DMS79 (cell line): Measurements from ENCODE around the gene CCRL2.

Experiments
- DNase-seq: peaks from one replicate; lab custom pipeline; 2025; lab: John Stamatoyannopoulos, UW

CCRL2 gene, protein sequence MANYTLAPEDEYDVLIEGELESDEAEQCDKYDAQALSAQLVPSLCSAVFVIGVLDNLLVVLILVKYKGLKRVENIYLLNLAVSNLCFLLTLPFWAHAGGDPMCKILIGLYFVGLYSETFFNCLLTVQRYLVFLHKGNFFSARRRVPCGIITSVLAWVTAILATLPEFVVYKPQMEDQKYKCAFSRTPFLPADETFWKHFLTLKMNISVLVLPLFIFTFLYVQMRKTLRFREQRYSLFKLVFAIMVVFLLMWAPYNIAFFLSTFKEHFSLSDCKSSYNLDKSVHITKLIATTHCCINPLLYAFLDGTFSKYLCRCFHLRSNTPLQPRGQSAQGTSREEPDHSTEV

DNA sequence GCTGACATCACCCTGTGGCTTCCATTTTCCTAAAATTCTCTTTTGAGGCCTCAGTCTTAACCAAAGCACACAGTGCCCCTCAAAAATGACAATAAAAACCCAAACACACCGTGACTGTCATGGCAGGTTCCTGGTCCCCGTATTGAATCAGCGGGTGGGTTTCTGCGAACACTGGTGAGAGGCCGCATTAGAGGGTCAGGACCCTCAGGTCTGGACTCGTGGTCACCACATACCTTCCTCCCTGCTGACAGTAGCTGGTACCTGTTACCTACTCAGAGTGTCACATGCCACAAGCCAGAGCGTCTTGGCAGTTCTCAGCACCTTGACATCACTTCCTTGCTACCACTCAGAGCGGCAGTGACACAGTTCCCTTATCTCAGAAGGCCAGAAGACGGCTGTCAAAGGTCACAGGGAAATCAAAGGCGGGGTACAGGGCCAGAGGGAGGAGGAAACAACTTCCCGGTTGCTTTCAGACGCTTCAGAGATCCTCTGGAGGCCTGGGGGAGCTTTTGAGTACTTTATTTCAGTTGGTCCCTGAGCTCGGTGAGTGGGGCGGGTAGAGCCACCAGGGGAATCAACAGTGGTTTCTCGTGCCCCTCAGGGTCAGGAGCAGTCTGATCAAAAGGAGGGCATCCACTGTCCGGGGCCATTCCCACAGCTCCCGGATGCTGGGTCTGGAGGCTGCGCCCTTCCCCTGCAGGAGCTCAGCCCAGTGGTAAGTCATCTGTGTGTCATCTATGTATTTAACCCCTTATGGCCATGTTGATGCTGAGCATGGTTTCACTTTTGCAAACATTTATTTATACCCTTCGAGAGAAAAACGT is at the start of gene CCRL2, which contains the start of gene CCR5AS:
TSS of gene CCRL2 (plus strand) at position 472 of the 824 bp plus-strand sequence. CDS start 821 bp downstream, outside the sequence.
TSS of gene CCR5AS (minus strand) at position 279 of the 824 bp plus-strand sequence.
- DNase-seq: no peak

DNA sequence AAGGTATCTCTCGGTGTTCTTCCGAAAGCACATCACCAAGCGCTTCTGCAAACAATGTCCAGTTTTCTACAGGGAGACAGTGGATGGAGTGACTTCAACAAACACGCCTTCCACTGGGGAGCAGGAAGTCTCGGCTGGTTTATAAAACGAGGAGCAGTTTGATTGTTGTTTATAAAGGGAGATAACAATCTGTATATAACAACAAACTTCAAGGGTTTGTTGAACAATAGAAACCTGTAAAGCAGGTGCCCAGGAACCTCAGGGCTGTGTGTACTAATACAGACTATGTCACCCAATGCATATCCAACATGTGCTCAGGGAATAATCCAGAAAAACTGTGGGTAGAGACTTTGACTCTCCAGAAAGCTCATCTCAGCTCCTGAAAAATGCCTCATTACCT is 48.6 kb upstream of the CCRL2 start:
- DNase-seq: no peak

DNA sequence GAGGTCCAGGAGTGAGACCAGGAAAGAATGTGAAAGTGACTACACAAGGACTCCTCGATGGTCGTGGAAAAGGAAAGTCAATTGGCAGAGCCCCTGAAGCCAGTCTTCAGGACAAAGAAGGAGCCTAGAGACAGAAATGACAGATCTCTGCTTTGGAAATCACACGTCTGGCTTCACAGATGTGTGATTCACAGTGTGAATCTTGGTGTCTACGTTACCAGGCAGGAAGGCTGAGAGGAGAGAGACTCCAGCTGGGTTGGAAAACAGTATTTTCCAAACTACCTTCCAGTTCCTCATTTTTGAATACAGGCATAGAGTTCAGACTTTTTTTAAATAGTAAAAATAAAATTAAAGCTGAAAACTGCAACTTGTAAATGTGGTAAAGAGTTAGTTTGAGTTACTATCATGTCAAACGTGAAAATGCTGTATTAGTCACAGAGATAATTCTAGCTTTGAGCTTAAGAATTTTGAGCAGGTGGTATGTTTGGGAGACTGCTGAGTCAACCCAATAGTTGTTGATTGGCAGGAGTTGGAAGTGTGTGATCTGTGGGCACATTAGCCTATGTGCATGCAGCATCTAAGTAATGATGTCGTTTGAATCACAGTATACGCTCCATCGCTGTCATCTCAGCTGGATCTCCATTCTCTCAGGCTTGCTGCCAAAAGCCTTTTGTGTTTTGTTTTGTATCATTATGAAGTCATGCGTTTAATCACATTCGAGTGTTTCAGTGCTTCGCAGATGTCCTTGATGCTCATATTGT is 47.1 kb upstream of the CCRL2 start:
- no peak for DNase-seq

DNA sequence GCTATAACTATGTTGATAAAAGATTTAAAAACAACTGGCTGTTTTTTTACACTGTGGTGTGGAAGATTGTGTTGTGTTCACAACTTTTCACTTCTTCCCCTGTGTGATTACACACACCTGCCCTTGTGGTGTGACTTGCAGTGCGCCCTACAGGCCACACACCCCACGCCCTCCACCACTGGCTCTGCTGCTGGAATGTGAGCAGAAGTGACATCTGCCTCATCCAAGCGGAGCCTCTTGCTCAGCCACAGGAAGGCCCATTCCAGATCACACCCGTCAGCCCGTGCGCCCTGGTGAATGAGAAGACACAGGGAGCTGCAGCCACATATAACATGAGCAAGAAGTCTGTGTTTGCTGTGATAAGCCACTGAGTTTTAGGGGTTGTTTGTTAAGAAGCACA is 46.2 kb upstream of the CCRL2 start:
- no peak for DNase-seq

DNA sequence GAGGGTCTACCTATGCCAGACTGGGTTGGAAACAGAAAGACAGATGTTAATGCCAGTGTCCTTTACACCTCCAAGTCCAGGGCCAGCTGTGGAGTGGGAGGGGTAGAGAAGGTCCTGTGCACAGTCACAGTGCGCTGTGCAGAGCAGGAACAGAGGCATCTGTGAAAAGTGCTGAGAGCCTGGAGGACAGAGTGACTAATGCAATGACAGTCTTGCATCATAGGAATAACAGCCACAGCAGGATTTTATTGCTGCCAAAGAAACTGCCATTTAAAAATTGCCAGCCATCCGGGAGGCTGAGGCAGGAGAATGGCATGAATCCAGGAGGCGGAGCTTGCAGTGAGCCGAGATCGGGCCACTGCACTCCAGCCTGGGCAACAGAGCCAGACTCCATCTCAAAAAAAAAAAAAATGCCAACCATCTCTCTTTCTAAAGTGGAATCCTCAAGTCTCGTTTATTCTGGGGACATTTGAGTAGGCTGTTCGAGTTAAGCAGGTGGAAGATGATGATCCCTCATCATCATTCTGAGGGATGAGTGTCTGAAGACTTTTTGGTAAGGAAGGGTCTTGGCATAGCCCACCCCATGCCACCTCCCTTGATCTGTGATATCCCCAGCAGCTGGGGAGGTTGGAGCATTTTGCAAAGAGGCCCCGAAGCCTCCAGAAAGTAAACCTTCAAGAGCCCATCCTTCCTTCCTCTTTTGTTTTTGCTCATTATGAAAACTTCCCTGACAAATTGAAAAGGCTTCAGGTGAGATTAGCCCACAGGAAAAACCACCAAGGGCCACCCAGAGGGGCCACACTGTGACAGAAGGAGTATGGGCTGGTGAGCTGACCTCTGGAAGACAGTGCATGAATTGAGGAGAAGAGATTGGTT is 45.4 kb upstream of the CCRL2 start:
- no peak for DNase-seq

DNA sequence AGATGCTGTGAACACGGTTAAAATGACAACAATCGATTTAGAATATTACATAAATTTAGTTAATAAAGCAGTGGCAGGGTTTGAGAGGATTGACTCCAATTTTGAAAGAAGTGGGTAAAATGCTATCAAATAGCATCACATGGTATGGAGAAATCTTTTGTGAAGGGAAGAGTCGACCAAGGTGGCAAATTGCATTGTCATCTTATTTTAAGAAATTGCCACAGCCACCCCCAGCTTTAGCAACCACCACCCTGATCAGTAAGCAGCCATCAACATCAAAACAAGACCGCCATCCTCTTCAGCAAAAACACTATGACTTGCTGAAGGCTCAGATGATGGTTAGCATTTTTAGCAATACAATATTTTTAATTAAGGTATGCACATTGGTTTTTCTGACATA is 42.0 kb upstream of the CCRL2 start:
- DNase-seq: no peak

DNA sequence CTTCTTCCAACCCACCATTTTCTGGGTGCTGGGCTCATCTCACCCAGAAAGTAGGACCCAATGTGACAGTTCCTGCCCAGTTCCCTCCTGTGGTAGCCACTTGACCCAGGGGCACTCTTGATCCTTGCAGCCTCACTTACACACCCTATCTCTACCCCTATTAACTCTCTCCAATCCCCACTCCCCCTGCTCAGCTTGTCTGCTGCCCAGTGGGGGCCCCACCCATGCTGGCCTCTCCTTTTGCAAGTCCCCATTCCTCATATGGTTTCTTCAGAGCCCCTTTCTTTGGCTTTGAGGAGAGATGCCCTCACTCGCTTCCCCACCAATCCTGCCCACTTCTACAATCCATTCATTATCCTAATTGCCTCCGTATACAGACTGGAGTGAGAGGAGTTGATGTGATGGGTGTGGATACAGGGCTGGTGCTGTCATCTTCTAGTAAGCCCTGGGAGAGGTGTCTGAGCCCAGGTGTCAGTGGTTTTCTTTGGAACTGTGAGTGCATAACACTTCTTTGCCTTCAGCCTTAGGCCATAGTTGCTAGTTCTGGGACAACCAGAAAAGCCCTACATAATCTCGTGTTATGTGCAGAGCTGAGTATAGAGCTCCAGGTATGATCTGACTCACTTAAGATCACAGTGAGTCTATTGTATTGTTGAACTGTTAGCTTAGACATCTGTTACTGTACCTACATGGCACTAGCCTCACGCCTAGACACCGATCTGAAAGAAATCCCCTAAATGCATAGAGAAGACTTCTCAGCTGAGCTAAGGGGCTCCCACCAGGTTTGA is 41.1 kb upstream of the CCRL2 start:
- no peak for DNase-seq

DNA sequence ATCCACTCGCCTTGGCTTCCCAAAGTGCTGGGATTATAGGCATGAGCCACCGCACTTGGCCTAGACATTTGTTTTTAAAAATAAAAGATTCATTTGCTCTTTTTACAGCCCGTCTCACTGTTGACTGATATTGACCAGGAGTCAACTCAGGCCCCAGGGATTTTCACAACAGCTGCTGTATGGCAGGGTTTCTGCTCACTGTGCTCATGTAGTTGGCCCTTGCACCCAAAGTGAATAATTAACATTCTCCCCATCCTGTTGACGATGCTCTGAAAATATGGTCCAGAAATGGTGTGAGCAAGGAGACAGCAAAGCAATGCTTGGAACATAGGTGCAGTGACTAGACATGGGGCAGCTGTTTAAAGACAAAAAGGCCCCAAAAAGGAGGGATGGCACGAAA is 39.2 kb upstream of the CCRL2 start:
- no peak for DNase-seq

DNA sequence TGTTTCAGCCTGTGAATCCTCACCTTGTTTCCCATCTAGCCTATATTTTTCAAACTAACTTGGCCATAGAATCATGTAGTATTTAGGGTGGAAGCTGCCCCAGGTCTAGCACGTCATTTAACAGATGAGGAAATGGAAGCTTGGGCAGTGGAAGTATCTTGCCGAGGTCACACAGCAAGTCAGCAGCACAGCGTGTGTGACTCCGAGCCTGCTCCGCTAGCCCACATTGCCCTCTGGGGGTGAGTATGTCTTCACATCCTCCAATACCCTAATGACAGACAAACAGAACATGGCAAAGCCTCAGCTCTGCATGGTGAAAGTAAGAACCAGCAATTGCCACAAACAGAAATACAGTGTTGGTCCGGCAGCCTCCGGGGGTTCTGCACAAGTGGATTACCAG is 38.5 kb upstream of the CCRL2 start:
- DNase-seq: no peak

DNA sequence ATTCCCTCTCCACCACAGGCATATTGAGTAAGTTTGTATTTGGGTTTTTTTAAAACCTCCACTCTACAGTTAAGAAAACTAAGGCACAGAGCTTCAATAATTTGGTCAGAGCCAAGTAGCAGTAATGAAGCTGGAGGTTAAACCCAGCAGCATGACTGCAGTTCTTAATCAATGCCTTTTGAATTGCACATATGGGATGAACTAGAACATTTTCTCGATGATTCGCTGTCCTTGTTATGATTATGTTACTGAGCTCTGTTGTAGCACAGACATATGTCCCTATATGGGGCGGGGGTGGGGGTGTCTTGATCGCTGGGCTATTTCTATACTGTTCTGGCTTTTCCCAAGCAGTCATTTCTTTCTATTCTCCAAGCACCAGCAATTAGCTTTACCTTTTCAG is 37.9 kb upstream of the CCRL2 start:
- no peak for DNase-seq

DNA sequence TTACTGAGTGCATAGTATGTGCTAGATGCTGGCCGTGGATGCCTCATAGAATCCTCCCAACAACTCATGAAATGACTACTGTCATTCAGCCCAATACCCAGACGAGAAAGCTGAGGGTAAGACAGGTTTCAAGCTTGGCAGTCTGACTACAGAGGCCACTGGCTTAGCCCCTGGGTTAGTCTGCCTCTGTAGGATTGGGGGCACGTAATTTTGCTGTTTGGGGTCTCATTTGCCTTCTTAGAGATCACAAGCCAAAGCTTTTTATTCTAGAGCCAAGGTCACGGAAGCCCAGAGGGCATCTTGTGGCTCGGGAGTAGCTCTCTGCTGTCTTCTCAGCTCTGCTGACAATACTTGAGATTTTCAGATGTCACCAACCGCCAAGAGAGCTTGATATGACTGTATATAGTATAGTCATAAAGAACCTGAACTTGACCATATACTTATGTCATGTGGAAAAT is 37.4 kb upstream of the CCRL2 start:
- DNase-seq: no peak

DNA sequence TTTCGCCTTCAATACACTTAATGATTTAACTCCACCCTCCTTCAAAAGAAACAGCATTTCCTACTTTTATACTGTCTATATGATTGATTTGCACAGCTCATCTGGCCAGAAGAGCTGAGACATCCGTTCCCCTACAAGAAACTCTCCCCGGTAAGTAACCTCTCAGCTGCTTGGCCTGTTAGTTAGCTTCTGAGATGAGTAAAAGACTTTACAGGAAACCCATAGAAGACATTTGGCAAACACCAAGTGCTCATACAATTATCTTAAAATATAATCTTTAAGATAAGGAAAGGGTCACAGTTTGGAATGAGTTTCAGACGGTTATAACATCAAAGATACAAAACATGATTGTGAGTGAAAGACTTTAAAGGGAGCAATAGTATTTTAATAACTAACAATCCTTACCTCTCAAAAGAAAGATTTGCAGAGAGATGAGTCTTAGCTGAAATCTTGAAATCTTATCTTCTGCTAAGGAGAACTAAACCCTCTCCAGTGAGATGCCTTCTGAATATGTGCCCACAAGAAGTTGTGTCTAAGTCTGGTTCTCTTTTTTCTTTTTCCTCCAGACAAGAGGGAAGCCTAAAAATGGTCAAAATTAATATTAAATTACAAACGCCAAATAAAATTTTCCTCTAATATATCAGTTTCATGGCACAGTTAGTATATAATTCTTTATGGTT is 36.1 kb upstream of the CCRL2 start, which contains the start of gene CCR5:
TSS of gene CCR5 (plus strand) at position 108 of the 680 bp plus-strand sequence. CDS start 1,957 bp downstream, outside the sequence.
- no peak for DNase-seq

DNA sequence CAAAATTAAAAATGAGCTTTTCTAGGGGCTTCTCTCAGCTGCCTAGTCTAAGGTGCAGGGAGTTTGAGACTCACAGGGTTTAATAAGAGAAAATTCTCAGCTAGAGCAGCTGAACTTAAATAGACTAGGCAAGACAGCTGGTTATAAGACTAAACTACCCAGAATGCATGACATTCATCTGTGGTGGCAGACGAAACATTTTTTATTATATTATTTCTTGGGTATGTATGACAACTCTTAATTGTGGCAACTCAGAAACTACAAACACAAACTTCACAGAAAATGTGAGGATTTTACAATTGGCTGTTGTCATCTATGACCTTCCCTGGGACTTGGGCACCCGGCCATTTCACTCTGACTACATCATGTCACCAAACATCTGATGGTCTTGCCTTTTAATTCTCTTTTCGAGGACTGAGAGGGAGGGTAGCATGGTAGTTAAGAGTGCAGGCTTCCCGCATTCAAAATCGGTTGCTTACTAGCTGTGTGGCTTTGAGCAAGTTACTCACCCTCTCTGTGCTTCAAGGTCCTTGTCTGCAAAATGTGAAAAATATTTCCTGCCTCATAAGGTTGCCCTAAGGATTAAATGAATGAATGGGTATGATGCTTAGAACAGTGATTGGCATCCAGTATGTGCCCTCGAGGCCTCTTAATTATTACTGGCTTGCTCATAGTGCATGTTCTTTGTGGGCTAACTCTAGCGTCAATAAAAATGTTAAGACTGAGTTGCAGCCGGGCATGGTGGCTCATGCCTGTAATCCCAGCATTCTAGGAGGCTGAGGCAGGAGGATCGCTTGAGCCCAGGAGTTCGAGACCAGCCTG is 35.3 kb upstream of the CCRL2 start:
- no peak for DNase-seq

DNA sequence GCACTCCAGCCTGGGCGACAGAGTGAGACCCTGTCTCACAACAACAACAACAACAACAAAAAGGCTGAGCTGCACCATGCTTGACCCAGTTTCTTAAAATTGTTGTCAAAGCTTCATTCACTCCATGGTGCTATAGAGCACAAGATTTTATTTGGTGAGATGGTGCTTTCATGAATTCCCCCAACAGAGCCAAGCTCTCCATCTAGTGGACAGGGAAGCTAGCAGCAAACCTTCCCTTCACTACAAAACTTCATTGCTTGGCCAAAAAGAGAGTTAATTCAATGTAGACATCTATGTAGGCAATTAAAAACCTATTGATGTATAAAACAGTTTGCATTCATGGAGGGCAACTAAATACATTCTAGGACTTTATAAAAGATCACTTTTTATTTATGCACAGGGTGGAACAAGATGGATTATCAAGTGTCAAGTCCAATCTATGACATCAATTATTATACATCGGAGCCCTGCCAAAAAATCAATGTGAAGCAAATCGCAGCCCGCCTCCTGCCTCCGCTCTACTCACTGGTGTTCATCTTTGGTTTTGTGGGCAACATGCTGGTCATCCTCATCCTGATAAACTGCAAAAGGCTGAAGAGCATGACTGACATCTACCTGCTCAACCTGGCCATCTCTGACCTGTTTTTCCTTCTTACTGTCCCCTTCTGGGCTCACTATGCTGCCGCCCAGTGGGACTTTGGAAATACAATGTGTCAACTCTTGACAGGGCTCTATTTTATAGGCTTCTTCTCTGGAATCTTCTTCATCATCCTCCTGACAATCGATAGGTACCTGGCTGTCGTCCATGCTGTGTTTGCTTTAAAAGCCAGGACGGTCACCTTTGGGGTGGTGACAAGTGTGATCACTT is 34.3 kb upstream of the CCRL2 start:
- DNase-seq: no peak

DNA sequence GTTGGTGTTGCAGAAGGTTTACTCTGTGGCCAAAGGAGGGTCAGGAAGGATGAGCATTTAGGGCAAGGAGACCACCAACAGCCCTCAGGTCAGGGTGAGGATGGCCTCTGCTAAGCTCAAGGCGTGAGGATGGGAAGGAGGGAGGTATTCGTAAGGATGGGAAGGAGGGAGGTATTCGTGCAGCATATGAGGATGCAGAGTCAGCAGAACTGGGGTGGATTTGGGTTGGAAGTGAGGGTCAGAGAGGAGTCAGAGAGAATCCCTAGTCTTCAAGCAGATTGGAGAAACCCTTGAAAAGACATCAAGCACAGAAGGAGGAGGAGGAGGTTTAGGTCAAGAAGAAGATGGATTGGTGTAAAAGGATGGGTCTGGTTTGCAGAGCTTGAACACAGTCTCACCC is 32.3 kb upstream of the CCRL2 start:
- no peak for DNase-seq

DNA sequence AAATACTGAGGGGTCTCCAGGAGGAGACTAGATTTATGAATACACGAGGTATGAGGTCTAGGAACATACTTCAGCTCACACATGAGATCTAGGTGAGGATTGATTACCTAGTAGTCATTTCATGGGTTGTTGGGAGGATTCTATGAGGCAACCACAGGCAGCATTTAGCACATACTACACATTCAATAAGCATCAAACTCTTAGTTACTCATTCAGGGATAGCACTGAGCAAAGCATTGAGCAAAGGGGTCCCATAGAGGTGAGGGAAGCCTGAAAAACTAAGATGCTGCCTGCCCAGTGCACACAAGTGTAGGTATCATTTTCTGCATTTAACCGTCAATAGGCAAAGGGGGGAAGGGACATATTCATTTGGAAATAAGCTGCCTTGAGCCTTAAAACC is 31.8 kb upstream of the CCRL2 start:
- no peak for DNase-seq

DNA sequence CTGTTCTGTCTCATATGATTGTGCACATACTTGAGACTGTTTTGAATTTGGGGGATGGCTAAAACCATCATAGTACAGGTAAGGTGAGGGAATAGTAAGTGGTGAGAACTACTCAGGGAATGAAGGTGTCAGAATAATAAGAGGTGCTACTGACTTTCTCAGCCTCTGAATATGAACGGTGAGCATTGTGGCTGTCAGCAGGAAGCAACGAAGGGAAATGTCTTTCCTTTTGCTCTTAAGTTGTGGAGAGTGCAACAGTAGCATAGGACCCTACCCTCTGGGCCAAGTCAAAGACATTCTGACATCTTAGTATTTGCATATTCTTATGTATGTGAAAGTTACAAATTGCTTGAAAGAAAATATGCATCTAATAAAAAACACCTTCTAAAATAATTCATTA is 31.2 kb upstream of the CCRL2 start:
- DNase-seq: no peak

DNA sequence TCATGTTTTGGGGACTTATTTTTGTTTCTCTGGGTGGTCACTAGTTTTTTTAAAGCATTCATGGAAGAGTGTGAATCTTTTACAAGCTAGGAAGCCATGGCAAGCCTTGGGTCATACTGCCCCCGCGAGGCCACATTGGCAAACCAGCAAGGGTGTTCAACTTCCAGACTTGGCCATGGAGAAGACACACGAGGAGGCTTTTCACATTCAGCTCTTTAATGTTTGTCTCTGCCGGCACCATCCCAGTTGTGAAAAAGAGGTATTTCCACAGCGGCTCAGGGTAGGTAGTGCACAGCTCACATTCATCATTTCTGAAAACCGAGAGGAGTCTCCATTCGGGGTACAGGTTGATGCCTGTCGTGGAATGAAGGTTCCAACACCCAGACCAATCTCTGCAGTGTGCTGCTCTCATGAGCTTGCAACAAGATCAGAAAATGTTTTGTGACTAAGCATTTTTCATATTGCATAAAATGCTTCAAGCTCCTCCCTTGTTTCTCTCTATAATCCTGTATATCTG is 28.6 kb upstream of the CCRL2 start:
- no peak for DNase-seq
